ENCODE data around the gene SYCE1L.

SYCE1L gene

DNA sequence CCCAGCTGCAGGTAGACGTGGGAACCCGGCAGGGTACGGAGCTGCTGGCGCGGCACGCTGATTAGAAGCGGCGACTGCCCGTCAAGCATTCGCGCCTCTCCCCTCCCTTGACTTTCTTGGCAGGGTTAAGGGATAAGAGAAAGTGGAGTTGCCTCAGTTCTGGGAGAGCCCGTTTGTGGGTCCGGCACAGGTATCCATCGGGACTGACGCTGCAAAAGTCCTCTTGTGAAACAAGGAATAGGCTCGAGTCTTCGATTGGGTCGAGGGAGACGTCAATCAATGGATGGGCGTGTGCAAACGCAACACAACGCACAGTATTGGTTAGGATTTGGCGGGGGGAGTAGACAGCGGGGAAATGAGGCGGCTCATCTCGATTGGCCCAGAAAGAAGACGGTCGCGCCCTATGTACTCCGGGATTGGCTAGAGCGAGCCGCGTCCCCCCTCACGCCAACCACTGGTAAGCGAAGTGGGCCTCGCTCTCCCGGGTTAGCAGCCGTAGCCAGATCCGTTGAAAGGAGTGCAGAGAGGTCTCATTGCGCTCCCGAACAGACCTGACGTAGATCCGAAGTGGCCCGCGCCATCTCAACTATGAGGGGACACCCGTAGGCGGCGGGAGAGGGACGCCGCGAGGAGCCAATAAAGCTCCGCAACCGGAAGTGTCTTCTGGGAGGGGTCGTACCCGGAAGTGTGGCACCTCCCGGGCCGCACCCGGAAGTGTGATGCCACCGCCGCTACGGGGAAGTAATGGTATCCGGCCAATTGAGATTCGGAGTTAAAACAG lies 8.5 kb upstream of the SYCE1L start, which contains the start of gene MON1B (continued):
- no peak for TF ChIP-seq ZNF530 (tag by site-specific recombination; IDR thresholded peaks at IDR 0.05; ENCODE audit: low read depth)
- TF ChIP-seq OSR2 (tag by site-specific recombination; IDR thresholded peaks at IDR 0.05): no peak
- TF ChIP-seq HIC1 (tag by site-specific recombination; IDR thresholded peaks at IDR 0.05): peak; percentile 74
- TF ChIP-seq IKZF3 (tag by site-specific recombination; IDR thresholded peaks at IDR 0.05): no peak
- TF ChIP-seq ZNF544 (tag by site-specific recombination; IDR thresholded peaks at IDR 0.05): no peak
- TF ChIP-seq ZNF274 (IDR thresholded peaks at IDR 0.05; ENCODE audit: low read length): no peak
- TF ChIP-seq ZNF274 (tag by site-specific recombination; IDR thresholded peaks at IDR 0.05; ENCODE audit: borderline replicate concordance): no peak
- TF ChIP-seq ZFP37 (tag by site-specific recombination; IDR thresholded peaks at IDR 0.05): no peak
- TF ChIP-seq ZNF555 (tag by site-specific recombination; conservative IDR thresholded peaks at IDR 0.05): no peak
- TF ChIP-seq WT1 (tag by site-specific recombination; IDR thresholded peaks at IDR 0.05): no peak
- TF ChIP-seq, protein P1, sequence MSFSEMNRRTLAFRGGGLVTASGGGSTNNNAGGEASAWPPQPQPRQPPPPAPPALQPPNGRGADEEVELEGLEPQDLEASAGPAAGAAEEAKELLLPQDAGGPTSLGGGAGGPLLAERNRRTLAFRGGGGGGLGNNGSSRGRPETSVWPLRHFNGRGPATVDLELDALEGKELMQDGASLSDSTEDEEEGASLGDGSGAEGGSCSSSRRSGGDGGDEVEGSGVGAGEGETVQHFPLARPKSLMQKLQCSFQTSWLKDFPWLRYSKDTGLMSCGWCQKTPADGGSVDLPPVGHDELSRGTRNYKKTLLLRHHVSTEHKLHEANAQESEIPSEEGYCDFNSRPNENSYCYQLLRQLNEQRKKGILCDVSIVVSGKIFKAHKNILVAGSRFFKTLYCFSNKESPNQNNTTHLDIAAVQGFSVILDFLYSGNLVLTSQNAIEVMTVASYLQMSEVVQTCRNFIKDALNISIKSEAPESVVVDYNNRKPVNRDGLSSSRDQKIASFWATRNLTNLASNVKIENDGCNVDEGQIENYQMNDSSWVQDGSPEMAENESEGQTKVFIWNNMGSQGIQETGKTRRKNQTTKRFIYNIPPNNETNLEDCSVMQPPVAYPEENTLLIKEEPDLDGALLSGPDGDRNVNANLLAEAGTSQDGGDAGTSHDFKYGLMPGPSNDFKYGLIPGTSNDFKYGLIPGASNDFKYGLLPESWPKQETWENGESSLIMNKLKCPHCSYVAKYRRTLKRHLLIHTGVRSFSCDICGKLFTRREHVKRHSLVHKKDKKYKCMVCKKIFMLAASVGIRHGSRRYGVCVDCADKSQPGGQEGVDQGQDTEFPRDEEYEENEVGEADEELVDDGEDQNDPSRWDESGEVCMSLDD (tag by site-specific recombination; IDR thresholded peaks at IDR 0.05): no peak
- TF ChIP-seq ZNF350 (tag by site-specific recombination; IDR thresholded peaks at IDR 0.05): no peak
- no peak for TF ChIP-seq YY2 (tag by site-specific recombination; IDR thresholded peaks at IDR 0.05)
- TF ChIP-seq ZNF391 (tag by site-specific recombination; IDR thresholded peaks at IDR 0.05; ENCODE audit: borderline replicate concordance, low read depth): no peak
- no peak for TF ChIP-seq ZNF670 (tag by site-specific recombination; IDR thresholded peaks at IDR 0.05; ENCODE audit: low read depth)
- TF ChIP-seq, protein P2, sequence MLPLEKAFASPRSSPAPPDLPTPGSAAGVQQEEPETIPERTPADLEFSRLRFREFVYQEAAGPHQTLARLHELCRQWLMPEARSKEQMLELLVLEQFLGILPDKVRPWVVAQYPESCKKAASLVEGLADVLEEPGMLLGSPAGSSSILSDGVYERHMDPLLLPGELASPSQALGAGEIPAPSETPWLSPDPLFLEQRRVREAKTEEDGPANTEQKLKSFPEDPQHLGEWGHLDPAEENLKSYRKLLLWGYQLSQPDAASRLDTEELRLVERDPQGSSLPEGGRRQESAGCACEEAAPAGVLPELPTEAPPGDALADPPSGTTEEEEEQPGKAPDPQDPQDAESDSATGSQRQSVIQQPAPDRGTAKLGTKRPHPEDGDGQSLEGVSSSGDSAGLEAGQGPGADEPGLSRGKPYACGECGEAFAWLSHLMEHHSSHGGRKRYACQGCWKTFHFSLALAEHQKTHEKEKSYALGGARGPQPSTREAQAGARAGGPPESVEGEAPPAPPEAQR (tag by site-specific recombination; IDR thresholded peaks at IDR 0.05): no peak
- TF ChIP-seq ZBTB20 (tag by site-specific recombination; IDR thresholded peaks at IDR 0.05): peak; percentile 87
- TF ChIP-seq SCRT2 (tag by site-specific recombination; IDR thresholded peaks at IDR 0.05): no peak
- peak; percentile 90 for TF ChIP-seq ELK4 (IDR thresholded peaks at IDR 0.05; ENCODE audit: borderline replicate concordance, low read depth, low read length)
- TF ChIP-seq, protein P3, sequence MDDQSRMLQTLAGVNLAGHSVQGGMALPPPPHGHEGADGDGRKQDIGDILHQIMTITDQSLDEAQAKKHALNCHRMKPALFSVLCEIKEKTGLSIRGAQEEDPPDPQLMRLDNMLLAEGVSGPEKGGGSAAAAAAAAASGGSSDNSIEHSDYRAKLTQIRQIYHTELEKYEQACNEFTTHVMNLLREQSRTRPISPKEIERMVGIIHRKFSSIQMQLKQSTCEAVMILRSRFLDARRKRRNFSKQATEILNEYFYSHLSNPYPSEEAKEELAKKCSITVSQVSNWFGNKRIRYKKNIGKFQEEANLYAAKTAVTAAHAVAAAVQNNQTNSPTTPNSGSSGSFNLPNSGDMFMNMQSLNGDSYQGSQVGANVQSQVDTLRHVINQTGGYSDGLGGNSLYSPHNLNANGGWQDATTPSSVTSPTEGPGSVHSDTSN (CRISPR knock-in tag; IDR thresholded peaks at IDR 0.05): peak; percentile 39; the same call in 1 of the 2 replicates
- no peak for TF ChIP-seq ZNF10 (tag by site-specific recombination; IDR thresholded peaks at IDR 0.05)
- no peak for TF ChIP-seq ZNF426 (tag by site-specific recombination; IDR thresholded peaks at IDR 0.05)
- TF ChIP-seq ZNF354C (tag by site-specific recombination; IDR thresholded peaks at IDR 0.05; ENCODE audit: borderline replicate concordance, low read depth): no peak
- TF ChIP-seq ZNF558 (tag by site-specific recombination; IDR thresholded peaks at IDR 0.05): no peak
- no peak for TF ChIP-seq ZSCAN5A (tag by site-specific recombination; IDR thresholded peaks at IDR 0.05)
- TF ChIP-seq ZNF473 (tag by site-specific recombination; IDR thresholded peaks at IDR 0.05): no peak
- no peak for TF ChIP-seq ZFP41 (tag by site-specific recombination; IDR thresholded peaks at IDR 0.05; ENCODE audit: borderline replicate concordance)
- no peak for TF ChIP-seq ZNF513 (tag by site-specific recombination; IDR thresholded peaks at IDR 0.05)
